ENCODE measurements around the gene FABP3. TPM values are rescaled to one million over a fixed set of nuclear protein-coding genes. Genes with fewer than 3 reads are reported as not detected.

Gene FABP3
- polyA plus RNA-seq, 3 donors, result not detected

DNA sequence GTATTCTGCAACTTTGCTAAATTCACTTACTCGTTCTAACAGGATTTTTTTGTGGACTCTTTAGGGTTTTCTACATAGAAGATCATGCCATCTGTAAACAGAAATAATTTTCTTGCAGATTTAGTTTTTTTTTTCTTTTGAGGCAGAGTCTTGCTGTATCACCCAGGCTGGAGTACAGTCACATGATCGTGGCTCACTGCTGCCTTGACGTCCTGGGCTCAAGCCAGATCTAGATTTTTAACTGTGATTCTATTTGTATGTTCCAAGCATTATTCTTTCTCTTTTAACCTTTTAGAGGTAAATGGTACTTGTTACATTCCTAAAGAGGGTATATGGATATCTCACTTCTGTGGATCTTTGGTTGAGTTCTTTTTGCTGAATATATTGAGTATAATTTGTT, 18.6 kb downstream of the FABP3 start:
- no peak overlapping the region for H3K27ac Mint-ChIP-seq
- no peak overlapping the region for H3K4me2 ChIP-seq (replicated peaks; ENCODE audit: extremely low read depth, low read length, poor library complexity, severe bottlenecking)
- H3K36me3 Mint-ChIP-seq, result peaks cover 70 to 71% of the 10 kb centered on the region in 2 donors
- no peak overlapping the region for H3K4me3 ChIP-seq (replicated peaks in 1 of 3; ENCODE audit: low read depth in 2 of 3, low read length in 3 of 3)
- WGBS (ENCODE audit: insufficient coverage), result no CpG with 5 or more reads among the region's 3 CpGs
- H2AFZ ChIP-seq (ENCODE audit: insufficient read depth, low read depth, low read length, poor library complexity, severe bottlenecking), result no peak overlapping the region
- no peak overlapping the region for H3K27ac ChIP-seq (ENCODE audit: low read depth in 1 of 2, low read length in 2 of 2)
- H4K20me1 ChIP-seq (ENCODE audit: insufficient read depth, low read length), result no peaks in the 10 kb centered on the region
- peaks cover 37 to 78% of the 10 kb centered on the region in 2 donors for H3K36me3 ChIP-seq (replicated peaks in 1 of 2; ENCODE audit: control insufficient read depth in 1 of 2, insufficient read depth in 2 of 2, low read length in 2 of 2)
- H3K79me2 ChIP-seq (ENCODE audit: insufficient read depth, low read length), result no peaks in the 10 kb centered on the region
- H3K4me3 Mint-ChIP-seq, result no peak overlapping the region
- no peaks in the 10 kb centered on the region for H3K4me1 Mint-ChIP-seq
- DNase-seq, result no peak
- no peaks in the 10 kb centered on the region for H3K9me3 Mint-ChIP-seq
- H3K4me1 ChIP-seq (ENCODE audit: control insufficient read depth in 1 of 2, insufficient read depth in 2 of 2, low read length in 2 of 2), result no peaks in the 10 kb centered on the region
- no peaks in the 10 kb centered on the region for H3K27me3 ChIP-seq (ENCODE audit: control insufficient read depth in 2 of 2, insufficient read depth in 2 of 2, low read length in 2 of 2)
- H3K9me3 ChIP-seq (replicated peaks in 1 of 2; ENCODE audit: control insufficient read depth in 1 of 2, insufficient read depth in 1 of 2, low read length in 2 of 2), result no peaks in the 10 kb centered on the region
- no peaks in the 10 kb centered on the region for H3K27me3 Mint-ChIP-seq (ENCODE audit: low read depth in 3 of 3)
- TF ChIP-seq, protein P1, sequence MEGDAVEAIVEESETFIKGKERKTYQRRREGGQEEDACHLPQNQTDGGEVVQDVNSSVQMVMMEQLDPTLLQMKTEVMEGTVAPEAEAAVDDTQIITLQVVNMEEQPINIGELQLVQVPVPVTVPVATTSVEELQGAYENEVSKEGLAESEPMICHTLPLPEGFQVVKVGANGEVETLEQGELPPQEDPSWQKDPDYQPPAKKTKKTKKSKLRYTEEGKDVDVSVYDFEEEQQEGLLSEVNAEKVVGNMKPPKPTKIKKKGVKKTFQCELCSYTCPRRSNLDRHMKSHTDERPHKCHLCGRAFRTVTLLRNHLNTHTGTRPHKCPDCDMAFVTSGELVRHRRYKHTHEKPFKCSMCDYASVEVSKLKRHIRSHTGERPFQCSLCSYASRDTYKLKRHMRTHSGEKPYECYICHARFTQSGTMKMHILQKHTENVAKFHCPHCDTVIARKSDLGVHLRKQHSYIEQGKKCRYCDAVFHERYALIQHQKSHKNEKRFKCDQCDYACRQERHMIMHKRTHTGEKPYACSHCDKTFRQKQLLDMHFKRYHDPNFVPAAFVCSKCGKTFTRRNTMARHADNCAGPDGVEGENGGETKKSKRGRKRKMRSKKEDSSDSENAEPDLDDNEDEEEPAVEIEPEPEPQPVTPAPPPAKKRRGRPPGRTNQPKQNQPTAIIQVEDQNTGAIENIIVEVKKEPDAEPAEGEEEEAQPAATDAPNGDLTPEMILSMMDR (IDR thresholded peaks at IDR 0.05), result no peak
- intact Hi-C loops (cut with micrococcal nuclease), result no loop called here
- H3K9ac ChIP-seq (ENCODE audit: insufficient read depth, low read length, poor library complexity, severe bottlenecking), result no peak overlapping the region

DNA sequence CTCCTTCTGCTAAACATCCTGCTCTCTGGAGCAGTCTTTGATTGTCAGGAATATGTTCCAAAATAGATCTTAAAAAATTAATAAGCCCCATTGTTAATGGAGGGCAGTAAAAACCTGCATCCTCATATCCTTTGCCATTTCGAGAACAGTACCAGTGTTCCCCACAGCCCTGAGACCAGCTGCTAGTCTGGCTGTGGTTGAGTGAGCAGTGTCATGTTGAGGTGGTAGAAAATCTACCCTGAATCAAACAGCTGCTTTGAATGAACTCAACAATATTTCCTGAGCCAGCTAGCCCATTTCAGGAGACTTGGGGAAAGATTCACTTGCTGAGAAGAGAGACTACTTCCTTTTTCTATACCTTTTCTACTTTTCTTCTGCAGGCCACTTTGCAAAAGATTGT, 24.4 kb downstream of the FABP3 start:
- Mint-ChIP-seq H3K4me3 (no peak overlapping the region), H3K27ac (peak overlapping the region in 1 of 7 donors; percentile 3), H3K27me3 (ENCODE audit: low read depth in 3 of 3) (no peaks in the 10 kb centered on the region), H3K4me1 (no peaks in the 10 kb centered on the region), H3K36me3 (peaks cover 72 to 80% of the 10 kb centered on the region in 2 donors), H3K9me3 (no peaks in the 10 kb centered on the region)
- no peaks in the 10 kb centered on the region for H3K27me3 ChIP-seq (ENCODE audit: control insufficient read depth in 2 of 2, insufficient read depth in 2 of 2, low read length in 2 of 2)
- no peak for DNase-seq
- H4K20me1 ChIP-seq (ENCODE audit: insufficient read depth, low read length), result no peaks in the 10 kb centered on the region
- no peaks in the 10 kb centered on the region for H3K9me3 ChIP-seq (replicated peaks in 1 of 2; ENCODE audit: control insufficient read depth in 1 of 2, insufficient read depth in 1 of 2, low read length in 2 of 2)
- H3K4me2 ChIP-seq (replicated peaks; ENCODE audit: extremely low read depth, low read length, poor library complexity, severe bottlenecking), result no peak overlapping the region
- intact Hi-C loops (cut with micrococcal nuclease), result no loop called here
- no peaks in the 10 kb centered on the region for H3K79me2 ChIP-seq (ENCODE audit: insufficient read depth, low read length)
- H3K27ac ChIP-seq (ENCODE audit: low read depth in 1 of 2, low read length in 2 of 2), result no peak overlapping the region
- no peak overlapping the region for H2AFZ ChIP-seq (ENCODE audit: insufficient read depth, low read depth, low read length, poor library complexity, severe bottlenecking)
- H3K36me3 ChIP-seq (replicated peaks in 1 of 2; ENCODE audit: control insufficient read depth in 1 of 2, insufficient read depth in 2 of 2, low read length in 2 of 2), result peaks cover 52 to 89% of the 10 kb centered on the region in 2 donors
- H3K4me3 ChIP-seq (replicated peaks in 1 of 3; ENCODE audit: low read depth in 2 of 3, low read length in 3 of 3), result no peak overlapping the region
- TF ChIP-seq, protein P1 (IDR thresholded peaks at IDR 0.05), result no peak
- WGBS (ENCODE audit: insufficient coverage), result no CpG with 5 or more reads among the region's 1 CpG
- H3K4me1 ChIP-seq (ENCODE audit: control insufficient read depth in 1 of 2, insufficient read depth in 2 of 2, low read length in 2 of 2), result no peaks in the 10 kb centered on the region
- no peak overlapping the region for H3K9ac ChIP-seq (ENCODE audit: insufficient read depth, low read length, poor library complexity, severe bottlenecking)
